Central memory CD4-positive, alpha-beta T cell (primary cell): Measurements from ENCODE around the gene CCL20.
A peak's percentile ranks its signal among the peaks of the same experiment; 100 is the strongest.

ENCODE experiments used
- DNase-seq: peaks from one replicate; pipeline ENCODE4 v3.0.0; 2022

CCL20 gene

GRCh38 chr2:227804975-227805374 is 8.7 kb upstream of the CCL20 start:
- no peak for DNase-seq

DNA sequence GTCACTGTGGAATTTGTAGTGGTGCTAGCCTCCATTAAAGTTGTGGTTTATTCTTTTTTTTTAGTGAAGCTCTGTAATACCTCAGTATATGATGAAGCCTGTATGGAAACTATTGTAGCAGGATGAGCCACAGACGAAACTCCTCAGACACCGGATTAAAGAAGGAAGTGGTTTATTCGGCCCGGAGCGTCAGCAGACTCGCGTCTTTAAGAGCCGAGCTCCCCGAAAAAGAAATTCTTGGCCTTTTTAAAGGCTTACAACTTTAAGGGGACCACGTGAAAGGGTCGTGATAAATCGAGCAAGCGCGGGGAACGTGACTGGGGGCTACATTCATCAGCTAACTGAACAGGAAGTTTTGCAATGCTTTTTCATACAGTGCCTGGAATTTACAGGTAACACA is 8.1 kb upstream of the CCL20 start:
- peak; percentile 62 for DNase-seq

DNA sequence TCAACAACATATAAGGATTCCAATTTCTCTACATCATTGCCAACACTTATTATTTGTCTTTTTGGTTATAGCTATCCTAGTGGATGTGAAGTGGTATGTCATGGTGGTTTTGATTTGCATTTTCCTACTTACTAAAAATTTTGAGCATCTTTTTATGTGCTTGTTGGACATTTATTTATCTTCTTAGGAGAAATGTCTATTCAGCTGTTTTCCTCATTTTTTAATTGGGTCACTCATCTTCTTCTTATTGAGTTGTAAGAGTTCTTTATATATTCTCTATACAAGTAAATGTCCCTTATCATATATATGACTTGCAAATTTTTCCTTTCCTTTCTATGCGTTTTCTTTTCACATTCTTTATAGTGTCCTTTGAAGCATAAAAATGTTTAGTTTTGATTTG is 4.7 kb upstream of the CCL20 start:
- no peak for DNase-seq

- DNase-seq, result no peak
Measured at GRCh38 chr2:227812001-227812400, 1.6 kb upstream of the CCL20 start.

GRCh38 chr2:227813229-227813561 is 447 bp upstream of the CCL20 start:
- DNase-seq, result no peak

- DNase-seq, result no peak
Measured at GRCh38 chr2:227815066-227815465, 1.4 kb downstream of the CCL20 start.

DNA sequence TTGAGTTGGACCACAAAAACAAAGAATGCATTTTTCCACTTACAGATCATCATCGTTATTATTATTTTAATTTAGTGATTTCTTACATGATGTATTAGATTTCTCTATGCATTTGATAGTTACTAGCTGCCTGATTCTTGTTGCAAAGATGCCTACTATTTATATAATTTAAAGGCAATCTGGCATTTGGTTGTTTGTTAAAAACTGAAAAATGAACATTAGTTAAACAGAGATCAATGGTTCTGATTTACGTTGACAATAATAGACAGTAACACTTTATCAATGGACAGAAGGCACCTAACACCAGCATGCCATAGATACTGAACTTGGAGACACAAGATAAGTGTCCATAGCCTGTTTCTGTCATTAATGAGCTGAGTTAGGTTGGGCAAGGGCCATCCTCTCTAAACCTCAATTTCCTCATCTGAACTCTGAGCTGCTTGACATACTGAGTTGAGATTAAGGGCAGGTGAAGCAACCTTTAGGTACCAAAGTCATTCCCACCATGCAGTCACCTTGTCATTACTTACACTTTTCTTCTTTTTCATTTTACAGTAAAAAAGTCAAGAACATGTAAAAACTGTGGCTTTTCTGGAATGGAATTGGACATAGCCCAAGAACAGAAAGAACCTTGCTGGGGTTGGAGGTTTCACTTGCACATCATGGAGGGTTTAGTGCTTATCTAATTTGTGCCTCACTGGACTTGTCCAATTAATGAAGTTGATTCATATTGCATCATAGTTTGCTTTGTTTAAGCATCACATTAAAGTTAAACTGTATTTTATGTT is 3.1 kb downstream of the CCL20 start:
- DNase-seq, result no peak

DNA sequence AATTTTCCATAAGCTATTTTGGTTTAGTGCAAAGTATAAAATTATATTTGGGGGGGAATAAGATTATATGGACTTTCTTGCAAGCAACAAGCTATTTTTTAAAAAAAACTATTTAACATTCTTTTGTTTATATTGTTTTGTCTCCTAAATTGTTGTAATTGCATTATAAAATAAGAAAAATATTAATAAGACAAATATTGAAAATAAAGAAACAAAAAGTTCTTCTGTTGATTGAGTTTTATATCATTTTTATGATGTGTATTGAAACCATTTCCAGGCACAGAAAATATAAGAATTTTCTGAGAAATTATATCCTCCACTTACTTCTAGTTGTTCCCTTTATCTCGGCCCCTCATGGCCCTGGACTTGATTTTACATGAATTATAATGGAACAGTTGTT is 3.7 kb downstream of the CCL20 start:
- no peak for DNase-seq

- DNase-seq, result peak; percentile 66
Measured at GRCh38 chr2:227817850-227818674, 4.4 kb downstream of the CCL20 start.

DNA sequence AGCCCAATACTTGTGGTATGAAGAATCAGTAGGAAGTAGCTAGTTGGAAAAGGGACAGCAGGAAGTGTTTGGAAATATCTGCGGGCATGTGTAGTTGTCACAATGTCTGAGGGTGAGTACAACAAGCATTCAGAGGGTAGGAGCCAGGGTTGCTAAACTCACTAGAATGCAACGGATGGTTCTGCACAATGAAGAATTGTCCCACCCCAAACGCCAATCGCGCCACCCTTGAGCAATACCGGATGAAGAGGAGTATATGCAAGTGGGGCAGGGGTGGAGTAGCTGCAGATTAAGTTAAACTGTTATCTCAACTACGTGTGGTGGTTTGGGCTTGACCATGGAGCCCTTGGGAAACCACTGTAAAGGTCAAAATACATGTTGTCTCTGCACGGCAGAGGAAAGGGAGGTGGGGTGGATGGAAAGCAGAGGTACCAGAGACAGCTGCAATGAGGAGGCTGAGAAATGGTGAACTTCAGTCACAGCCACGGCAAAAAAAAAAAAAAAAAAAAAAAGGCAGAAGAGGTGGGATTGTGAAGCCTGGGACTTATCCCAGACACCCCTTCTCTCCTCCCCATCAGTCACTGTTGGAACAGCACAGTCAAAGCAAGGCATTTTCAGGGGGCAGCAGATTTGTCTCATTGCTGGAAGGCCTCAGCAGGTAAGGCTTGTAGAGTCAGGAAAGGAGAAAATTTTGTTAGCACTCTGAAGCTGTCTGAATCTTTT is 5.2 kb downstream of the CCL20 start:
- DNase-seq, result no peak

DNA sequence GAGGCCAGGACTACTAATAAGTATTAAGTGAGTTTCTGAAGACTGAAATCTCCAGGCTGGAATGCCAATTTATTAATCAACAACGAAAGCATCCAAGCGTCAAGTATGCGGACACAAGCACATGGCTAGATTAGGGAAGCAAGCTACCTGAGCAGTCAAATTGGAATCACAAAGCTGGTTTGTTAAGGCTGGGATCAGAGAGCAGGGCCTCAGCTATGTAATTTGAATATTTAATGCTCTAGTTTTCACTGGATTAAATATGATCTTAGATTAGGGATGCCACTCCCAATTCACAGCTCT is 5.7 kb downstream of the CCL20 start:
- DNase-seq, result no peak

DNA sequence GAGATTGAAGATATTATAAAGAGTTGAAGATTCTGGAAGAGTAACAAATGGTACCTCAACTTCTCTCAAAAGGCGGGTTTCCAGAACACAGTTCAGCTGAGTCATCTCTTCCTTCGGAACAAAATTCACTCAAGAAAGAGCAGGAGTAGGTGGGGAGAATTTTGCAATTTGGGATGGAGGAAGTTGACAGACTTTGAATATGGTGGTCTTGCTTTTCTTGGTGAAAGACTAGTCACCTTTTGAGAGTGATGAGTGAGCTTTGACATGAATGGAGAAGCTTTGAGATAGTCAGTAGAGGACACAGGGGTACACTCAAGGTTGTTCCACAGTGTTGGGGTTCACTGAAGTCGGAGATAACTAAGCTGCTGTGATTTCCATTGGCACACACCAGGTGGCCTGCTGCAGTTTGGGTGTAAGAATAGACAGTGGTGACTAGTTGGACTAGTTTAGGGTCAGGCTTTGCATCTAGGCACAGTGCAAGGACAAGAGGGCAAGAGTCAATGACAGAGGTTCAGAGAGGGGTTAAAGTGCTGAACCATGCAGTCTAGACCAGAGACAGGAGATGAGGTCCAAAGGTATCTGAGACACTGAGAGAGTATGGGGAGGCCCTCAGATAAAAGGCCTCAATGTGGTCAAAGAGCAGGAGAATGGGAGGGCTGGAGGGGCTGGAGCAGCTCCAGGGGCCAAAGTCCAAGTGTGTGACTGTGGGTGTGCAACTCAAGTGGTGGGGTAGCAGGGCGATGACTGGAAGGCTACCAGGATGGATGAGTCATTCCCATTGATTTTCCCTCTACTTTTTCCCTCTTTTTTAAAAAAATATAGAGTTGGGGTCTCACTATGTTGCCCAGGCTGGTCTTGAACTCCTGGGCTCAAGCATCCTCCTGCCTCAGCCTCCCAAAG is 7.7 kb downstream of the CCL20 start:
- no peak for DNase-seq

GRCh38 chr2:227822416-227823003 is 8.9 kb downstream of the CCL20 start:
- DNase-seq, result no peak

GRCh38 chr2:227823922-227824321 is 10.3 kb downstream of the CCL20 start:
- DNase-seq, result no peak

- DNase-seq, result no peak
Measured at GRCh38 chr2:227824711-227825110, 11.1 kb downstream of the CCL20 start.

- DNase-seq, result peak; percentile 44
Measured at GRCh38 chr2:227826019-227826521, 12.4 kb downstream of the CCL20 start.

DNA sequence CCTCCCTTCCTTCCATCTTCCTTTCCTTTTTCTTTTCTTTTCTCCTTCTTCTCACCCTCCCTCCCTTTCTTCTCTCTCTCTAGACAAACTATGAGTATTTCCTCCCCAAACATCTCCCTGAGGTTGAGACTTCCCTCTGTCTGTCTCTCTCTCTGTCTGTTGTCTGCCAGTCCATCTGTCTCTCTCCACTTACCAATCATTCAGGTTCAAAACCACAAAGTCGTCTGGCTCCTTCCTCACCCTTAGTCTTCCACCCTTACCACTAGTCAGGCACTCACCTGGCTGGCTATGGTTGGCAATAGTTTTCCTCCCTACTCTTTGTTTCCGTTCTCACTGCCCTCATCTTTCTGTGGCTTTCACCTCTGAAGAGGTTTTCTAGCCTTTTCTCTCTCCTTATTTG is 12.9 kb downstream of the CCL20 start:
- peak; percentile 20 for DNase-seq

DNA sequence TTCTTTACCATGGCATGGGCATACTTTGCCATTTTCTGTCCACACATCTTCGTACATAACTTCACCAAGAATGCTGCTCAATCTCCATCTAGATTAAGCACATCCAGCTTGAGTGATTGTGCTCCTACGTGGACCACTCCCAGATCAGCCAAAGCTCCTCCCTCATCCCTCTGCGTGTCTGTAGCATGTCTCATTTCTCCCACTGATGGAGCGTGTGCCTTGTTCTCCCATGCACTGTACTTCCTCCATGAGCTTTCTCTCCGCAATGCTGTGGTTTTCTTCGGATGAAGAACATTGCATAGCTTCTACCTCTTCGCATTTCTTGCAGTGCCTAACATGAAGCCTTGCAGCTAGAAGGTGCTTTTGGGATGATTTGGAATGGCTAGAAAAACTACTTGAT is 13.5 kb downstream of the CCL20 start:
- no peak for DNase-seq

- no peak for DNase-seq
Measured at GRCh38 chr2:227828477-227828912, 14.9 kb downstream of the CCL20 start.

DNA sequence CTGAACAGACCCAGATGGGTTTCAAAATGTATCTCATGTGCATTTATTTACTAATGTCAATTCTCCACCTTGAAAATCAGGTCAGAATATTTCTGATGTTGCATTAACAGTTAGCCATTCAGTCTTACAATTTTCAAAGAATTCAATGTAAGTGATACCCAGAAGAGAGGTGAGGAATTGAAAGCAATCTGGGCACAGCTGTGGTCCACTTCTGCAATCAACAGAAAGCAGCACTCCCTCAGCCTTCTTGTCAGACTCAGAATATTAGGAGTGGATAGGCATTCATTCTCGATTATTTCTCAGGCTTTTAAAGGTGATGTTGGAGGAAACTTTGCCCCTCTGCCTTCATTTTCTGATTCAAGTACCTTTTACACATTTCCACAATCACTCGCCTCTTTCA is 15.7 kb downstream of the CCL20 start:
- DNase-seq, result no peak

- no peak for DNase-seq
Measured at GRCh38 chr2:227834423-227834822, 20.8 kb downstream of the CCL20 start.
